Iris pigment epithelial cell (primary cell): ENCODE measurements around the gene FBXL5.
"Not testable (repeated sequence)": the region's sequence is repeated elsewhere in the genome, so short reads cannot be mapped to it uniquely, and the experiment has no call there.

Source experiments
- DNase-seq: peaks from one replicate; pipeline ENCODE4 v3.0.0-alpha.2; 2011; ENCODE audit warnings: low read depth

FBXL5 gene

DNA sequence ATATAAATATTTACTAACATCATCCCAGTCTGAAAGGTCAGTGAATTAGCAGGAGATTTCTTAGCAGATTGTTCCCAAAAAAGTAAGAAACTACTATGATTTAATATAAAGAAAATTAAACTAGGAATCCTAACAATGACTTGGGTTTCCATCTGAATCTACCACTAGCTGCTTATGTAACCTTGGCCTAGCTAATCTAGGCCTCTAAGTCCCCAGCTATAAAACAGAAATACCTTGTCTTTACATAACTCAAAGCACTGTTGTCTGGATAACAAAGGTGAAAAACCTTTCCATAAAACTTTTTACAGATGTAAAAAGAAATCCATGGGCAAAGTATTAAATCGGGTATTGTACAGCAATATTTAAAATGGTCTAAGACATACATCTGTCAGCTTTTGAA, 3.0 kb downstream of the FBXL5 start:
- DNase-seq = peak; percentile 25

DNA sequence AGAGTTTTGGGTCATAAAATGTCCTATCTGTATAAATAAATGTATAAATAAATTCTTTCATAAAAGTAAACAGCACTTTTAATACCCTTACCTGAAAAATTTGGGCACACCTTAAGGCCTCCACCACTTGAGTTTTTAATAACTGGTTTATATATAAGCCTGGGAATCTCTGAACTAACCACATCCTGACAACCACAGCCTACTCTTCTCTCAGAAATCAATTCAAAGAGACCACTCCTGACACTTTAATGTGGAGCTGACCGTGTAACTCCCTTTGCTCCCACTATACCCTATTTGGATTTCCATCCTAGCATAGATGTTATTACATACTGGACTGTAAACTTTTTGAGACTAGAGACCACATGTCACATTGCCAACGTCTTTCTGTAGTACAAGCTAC, 3.5 kb downstream of the FBXL5 start:
- DNase-seq = peak; percentile 8

DNA sequence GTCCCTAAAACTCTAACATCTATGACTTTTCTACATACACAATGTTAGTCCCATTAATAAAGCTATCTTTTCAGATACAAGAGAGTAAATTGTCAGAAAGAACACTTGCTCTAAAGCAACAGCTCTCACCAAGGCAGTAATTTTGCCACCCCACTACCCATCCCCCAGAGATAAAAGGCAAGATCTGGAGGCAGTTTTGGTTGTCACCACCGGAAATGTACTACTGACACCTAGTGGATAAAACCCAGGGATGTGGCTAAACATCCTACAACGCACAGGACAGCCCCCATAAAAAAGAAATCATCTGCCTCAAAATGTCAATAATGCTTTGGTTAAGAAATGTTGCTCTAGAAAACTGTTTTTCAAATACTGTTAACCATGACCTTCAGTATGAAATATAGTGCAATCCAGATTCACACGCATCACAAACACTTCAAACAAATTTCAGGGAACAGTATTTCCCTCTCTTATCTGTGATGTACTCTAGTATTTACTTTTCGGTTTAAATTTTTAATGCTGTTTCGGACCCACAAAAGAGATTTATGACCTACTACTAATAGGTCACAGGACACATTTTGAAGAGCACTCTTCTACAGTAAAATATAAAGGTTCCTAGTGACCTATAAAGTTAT, 5.1 kb downstream of the FBXL5 start:
- peak; percentile 72 for DNase-seq

DNA sequence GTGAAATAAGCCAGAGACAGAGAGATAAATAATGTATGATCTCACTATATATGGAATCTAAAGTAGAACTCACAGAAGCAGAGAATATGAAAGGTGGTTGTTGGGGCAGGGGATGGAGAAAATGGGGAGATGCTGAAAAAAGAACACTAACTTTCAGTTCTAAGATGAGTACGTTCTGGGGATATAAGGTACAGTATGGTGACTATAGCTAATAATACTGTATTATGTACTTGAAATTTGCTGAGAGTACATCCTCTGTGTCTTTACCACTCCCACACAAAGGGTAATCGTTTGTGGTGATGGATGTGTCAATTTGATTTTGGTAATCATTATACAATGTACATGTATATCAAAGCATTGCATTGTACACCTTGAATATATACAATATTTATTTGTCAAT, 6.6 kb downstream of the FBXL5 start:
- no peak for DNase-seq

DNA sequence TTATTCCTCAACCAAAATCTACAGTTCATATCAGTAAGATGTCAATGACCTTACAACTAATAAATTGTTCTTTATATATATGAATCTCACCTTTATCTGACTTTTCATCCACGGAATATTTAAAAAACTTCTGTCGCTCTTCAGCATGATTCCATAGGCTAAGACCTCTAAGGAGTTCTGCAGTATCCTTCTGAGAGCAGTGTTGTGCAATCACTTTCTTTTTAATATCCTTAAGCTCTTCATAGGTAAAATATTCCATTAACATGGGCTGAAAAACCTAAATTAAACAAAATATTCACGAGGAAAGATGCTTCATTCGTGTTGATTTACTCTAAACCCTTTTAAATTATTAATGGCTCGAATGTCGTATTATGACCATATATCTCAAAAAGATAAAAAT, 16.7 kb downstream of the FBXL5 start:
- no peak for DNase-seq

DNA sequence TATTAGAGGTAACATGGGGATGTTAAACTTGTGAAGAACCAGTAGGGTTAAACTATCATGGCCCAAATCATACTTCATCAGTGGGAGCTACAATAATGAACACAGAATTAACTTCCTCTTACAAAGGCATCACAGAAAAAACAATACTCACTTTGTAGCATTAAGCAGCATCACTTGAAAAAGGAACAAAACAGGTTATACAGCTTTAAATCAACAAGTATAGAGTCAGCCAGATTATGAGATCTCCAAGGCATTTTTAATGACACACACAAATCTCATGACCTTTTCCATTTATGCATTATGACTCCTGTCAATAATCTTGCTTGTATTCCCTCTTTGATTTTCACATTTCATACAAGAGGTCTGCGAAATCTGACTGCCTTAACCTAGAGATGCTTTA, 18.3 kb downstream of the FBXL5 start:
- DNase-seq = no peak

DNA sequence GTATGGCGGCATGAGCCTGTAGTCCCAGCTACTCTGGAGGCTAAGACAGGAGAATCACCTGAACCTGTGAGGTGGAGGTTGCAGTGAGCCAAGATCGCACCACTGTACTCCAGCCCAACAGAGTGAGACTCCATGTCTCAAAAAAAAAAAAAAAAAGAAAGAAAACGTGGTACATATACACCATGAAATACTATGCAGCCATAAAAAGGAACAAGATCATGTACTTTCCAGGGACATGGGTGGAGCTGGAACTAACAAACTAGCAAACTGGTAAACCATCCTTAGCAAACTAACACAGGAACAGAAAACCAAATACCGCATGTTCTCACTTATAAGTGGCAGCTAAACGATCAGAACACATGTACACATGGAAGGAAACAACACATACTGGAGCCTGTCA, 37.8 kb downstream of the FBXL5 start:
- DNase-seq = not testable (repeated sequence)

DNA sequence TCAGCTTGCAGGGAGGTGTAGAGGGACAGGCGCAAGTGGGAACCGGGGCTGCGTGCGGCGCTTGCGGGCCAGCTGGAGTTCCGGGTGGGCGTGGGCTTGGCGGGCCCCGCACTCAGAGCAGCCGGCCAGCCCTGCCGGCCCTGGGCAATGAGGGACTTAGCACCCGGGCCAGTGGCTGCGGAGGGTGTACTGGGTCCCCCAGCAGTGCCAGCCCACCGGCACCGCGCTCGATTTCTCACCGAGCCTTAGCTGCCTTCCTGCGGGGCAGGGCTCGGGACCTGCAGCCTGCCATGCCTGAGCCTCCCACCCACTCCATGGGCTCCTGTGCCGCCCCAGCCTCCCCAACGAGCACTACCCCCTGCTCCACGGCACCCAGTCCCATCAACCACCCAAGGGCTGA, 40.3 kb downstream of the FBXL5 start:
- not testable (repeated sequence) for DNase-seq

DNA sequence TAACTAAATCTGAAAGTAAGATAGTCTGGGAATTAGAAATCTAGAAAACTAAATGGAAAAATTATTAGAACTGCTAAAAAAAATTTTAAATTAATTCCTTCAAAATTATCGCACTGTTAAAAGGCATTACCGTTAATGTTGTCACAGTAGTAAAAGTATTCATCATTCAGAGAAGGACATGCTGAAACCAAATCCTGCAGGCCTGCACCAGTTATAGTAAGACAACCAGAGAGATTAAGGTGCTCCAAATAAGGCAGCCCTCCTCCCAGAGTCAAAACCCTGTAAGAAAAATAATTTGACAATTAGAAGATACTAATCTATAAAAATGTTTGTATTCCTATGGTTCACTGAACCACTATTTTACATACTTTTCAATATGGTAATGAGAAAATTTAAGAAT, 43.0 kb downstream of the FBXL5 start:
- DNase-seq = no peak

DNA sequence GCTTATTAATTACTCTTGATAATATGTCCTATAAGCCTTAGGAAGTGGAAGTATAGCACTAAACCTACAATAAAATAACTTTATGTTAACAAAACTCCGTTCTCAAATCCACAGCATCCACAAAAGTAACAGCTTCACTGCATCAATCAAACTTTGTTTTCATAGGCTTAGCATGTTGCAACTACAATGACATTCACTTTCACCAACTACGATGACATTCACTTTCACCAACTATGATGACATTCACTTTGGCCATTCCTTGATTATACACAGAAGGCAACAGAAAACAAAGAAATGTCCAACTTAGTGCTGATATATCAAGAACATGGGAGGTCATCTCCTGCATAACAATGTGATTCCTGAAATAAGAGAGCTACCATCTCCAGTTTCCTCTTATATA, 44.3 kb downstream of the FBXL5 start:
- DNase-seq = no peak

DNA sequence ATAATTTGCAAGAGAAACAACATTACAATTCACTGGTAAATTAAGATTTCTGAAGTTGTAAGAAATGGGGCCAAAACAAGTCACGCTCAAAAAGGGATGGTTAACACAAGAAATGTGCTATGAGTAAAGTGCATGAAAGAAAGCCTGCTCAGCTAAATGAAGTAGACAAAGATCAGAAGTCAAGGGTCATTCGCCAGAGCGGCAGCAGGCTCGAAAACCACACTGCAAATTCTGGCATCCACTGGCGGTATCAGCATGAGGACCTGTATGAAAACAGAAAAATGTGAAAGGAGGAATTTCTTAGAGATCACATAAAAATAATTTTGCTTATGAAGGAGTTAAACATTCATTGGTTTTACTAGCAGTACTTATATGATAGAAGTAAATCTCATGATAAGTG, 49.6 kb downstream of the FBXL5 start:
- DNase-seq = no peak

DNA sequence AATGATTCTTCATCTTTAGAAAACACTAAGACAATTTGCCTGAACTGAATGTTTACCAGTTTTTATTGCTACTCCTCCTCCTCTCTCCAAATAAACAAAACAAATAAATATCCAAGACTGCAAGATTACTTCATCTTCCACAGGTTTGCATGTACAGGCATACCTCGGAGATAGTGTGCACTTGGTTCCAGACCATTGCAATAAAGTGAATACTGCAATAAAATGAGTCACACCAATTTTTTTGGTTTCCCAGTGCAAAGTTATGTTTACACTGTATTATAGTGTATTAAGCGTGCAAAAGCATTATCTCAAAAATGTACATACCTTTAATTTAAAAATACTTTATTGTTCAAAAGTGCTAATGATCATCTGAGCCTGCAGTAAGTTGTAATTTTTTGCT, 53.3 kb downstream of the FBXL5 start:
- DNase-seq = no peak

DNA sequence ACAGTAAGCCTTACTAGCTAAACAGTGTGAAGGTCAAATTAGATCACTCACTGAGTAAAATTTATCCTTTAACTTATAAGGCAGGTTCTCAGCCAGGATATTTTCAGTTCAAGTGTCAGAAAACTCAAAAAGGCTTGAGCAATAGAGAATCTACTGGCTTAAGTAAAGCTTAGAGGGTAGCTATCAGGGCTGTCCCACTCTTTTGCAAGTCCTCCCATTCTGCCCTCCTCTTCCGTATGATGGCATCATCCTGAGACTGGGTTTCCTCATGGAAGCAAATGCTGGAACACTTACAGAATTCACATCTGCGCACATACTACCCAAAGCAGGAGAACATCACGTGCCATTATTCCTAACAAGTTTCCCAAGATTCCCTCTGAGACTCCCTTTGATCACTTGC, 55.0 kb downstream of the FBXL5 start:
- no peak for DNase-seq

DNA sequence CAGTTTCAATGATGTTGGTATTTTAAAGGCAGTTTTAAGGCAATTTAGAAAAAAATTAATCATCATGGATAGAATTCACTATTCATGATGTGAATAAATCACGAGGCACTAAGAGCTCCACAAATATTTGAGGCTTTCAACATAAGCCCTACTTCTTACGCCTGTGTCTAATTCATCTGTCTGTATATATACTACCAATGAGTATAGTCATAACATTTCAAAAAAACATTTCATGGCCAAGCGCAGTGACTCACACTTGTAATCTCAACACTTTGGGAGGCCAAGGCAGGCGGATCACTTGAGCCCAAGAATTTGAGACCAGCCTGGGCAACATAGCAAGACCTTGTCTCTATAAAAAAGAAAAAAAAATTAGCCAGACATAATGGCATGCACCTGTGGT, 56.5 kb downstream of the FBXL5 start:
- peak; percentile 94 for DNase-seq

DNA sequence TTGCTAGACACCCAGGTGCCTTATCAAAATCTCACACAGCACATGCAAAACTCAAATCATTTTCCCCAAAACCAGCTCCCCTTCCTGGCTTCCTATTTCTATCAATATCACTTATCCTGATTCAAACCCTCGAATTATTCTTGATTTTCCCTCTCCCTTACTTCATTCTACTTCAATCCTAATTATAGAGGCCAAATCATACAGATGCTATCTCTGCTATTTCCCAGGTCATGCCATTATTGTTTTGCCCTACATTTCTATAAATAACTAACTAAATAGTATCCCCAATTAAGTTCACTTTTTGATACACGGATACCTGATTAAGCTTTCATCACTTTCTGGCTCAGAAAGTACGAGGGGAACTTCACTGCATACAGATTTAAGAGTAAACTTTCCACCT, 62.4 kb downstream of the FBXL5 start:
- no peak for DNase-seq

DNA sequence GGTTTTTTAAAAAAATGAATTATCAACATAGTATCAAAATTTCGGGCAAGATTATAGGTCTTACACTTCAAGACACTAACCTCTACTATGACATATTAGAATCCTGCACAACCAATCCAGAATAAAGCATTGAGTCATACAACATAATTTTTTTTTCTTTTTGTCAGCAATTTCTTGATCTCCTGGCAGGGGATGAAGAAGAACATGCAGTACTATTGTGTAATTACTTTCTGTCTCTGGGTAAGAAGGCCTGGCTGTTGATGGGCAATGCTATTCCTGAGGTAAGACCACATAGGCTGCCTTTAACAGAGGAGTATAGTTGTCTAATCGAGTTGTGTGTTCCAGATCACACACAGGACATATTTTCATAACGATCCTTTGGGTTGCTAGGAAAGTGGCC, 67.5 kb downstream of the FBXL5 start:
- peak; percentile 88 for DNase-seq

DNA sequence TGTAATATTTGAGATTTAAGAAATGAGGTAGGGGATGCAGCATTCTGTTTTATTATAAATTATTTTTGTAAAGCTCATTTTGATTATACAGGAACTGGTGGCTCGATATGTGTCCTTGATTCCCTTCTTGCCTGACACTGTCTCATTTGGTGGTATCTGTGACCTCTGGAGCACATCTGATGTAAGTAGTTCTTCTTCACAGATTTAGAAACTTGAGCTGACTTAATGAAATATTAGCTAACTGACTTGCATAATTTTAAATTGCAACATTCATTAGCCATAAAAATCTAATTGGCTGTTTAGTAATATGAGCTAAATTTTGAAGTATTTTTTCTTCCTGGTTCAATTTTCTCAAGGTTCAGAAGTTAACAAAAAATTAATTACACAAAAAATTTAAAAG, 69.1 kb downstream of the FBXL5 start:
- DNase-seq = no peak

DNA sequence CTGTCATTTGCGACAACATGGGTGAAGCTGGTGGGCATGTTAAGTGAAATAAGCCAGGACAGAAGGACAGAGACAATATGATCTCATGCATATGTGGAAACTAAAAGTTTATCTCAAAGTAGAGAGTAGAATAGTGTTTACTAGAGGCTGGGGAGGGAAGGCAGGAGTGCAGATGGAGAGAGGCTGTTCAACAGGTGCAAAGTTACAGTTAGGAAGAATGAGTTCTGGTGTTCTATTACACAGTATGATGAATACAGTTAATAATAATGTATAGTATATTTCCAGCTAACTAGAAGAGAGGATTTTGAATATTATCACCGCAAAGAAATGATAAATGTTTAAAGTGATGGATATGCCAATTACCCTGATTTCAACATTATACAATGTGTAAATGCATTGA, 69.8 kb downstream of the FBXL5 start:
- DNase-seq = no peak

DNA sequence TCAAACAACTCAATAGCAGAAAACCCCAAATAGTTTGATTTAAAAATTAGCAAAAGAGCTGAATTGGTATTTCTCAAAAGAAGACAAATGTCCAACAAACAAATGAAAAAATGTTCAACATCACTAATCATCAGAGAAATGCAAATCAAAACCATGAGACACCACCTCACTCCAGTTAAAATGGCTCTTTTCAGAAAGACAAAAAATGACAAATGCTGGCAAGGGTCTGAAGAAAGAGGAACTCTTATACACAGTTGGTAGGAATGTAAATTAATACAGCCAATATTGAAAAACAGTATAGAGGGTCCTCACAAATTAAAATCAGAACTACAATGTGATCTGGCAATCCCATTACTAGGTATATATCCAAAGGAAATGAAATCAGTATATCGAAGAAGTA, 70.4 kb downstream of the FBXL5 start:
- DNase-seq = no peak

DNA sequence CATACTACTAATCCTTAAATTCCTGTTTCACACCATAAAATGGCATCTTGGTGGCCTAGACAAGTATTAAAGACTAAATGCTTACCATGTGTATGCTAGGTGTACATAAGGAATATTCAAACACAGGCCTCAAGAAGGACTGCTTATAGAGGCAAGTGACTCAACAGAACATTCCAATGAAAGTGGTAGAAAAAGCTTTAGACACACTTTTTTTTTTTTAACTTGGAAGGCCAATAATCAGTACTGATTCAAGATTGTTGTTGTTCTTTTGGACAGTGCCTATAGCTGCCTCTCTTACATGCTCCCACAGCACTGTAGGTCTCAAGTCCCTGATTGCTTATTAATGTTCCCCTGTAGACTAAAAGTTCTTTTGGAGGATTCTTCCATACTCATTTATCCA, 77.6 kb downstream of the FBXL5 start:
- peak; percentile 73 for DNase-seq

DNA sequence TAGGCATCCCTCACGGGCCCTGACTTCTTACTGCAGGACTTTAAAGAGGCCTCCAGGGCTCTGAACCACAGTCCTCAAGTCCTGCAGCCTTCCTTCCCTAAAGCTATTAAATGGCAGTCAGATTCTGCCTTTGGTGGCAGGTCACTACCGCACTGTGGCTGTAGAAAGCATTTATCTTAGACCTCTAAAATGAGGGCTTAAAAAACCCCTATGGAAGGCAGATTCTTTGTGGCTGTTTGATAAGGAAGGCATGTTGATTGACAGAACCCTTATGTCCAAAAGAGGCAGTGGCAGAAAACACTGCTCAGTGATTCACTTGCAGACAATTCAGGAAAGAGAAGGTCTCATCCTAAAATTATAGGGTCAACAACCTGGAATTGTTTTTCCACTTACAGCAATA, 79.2 kb downstream of the FBXL5 start:
- DNase-seq = no peak

DNA sequence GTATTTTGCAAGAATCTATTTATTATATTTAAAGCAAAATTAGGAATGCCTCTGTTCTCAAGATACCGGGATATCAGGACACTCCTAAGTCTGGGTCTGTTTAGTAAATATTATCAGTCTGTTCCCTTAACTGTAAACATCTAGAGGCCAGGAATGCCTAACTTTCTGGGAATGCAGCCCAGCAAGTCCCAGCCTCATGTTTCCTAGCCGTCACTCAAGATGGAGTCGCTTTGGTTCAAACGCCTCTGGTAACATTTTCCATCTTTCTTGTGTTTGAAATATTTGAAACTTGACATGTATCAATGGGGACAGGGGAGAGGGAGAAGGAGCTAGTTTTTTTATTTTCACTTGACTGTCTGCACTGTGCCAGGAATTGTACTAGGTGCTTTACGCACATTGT, 85.4 kb downstream of the FBXL5 start:
- no peak for DNase-seq

DNA sequence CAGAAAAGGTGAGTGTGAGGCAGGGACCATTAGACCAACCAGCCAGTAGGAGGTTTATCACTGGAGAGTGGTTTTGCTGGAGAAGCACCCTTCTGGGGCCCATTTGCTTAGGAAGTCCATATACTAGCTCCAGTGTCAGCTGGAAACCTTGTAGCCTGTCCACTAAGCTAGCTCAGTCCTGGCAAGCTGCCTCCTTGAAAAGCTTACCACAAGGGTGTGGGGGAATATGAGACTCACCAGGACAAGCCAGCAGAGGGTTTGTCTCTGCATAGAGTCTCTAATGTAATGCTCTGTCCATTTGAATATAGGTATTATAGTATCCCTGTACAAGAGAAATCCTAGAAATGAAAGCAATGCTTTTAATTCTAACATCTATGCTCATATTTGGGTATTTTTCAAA, 86.3 kb downstream of the FBXL5 start:
- DNase-seq = peak; percentile 43

DNA sequence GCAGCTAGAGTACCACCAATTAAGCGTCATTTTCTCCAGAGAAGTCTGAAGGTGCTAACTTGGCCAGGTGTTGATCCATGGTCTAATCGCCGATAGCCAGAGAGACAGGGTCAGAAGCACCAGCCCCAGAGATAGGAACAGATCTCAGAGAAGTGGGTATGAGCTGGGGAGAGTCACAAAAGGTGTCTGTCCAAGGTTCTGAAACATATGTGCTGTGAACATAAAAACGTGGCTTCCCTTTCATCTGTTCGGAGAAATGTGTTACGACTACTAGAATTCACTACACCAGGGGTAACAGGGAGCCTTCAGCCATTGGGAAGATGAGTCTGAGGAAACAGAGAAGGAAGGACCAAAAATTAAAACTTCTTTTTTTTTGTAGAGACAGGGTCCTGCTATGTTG, 91.3 kb downstream of the FBXL5 start:
- DNase-seq = no peak

DNA sequence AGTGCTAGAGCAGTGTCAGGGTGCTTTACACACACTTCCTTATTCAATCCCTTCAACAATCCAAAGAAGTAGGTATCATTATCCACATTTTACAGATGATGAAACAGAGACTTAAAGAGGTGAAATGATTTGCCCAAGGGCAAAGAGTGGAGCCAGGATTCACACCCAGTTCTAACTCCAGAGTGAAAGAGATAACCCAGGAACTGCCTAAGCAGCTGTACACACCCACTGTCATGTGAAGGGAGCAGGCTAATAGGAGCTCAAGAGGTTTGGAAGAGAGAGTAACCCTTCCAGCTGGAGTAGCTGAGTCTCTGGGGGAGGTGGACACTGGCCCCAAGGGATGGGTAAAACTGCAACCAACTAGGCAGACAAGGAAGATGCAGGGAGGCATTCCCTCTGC, 92.5 kb downstream of the FBXL5 start:
- no peak for DNase-seq
